GM12874 (cell line): Measurements from ENCODE around the gene ZAR1L.

Experiments
- TF ChIP-seq, protein P1 (sequence below): IDR thresholded peaks from 2 replicates; pipeline ENCODE4 v1.5.1; 2011; ENCODE audit warnings: low read depth, mild to moderate bottlenecking, control low read depth, low read length, moderate library complexity; ENCODE audit not compliant: insufficient read depth

Gene ZAR1L

DNA sequence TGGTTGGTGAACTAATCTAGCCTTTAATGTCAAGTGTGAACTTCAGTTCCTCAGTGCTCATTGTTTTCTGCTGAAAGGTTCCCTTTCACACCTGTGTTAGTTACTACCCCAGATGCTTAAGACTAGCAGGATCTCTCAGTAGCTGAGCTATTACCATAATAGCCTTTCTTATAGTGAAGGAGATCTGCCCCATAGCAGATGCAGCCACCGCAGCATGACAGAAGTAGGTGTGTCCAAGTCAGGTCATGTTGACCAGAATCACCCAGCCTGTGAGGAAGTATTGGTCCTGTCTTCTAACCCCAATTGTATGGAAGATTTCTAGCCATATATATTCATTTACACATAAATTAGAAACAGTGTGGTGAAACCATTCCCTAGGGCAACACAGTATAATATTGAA, 37.3 kb downstream of the ZAR1L start:
- TF ChIP-seq, protein P1, sequence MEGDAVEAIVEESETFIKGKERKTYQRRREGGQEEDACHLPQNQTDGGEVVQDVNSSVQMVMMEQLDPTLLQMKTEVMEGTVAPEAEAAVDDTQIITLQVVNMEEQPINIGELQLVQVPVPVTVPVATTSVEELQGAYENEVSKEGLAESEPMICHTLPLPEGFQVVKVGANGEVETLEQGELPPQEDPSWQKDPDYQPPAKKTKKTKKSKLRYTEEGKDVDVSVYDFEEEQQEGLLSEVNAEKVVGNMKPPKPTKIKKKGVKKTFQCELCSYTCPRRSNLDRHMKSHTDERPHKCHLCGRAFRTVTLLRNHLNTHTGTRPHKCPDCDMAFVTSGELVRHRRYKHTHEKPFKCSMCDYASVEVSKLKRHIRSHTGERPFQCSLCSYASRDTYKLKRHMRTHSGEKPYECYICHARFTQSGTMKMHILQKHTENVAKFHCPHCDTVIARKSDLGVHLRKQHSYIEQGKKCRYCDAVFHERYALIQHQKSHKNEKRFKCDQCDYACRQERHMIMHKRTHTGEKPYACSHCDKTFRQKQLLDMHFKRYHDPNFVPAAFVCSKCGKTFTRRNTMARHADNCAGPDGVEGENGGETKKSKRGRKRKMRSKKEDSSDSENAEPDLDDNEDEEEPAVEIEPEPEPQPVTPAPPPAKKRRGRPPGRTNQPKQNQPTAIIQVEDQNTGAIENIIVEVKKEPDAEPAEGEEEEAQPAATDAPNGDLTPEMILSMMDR, result no peak

DNA sequence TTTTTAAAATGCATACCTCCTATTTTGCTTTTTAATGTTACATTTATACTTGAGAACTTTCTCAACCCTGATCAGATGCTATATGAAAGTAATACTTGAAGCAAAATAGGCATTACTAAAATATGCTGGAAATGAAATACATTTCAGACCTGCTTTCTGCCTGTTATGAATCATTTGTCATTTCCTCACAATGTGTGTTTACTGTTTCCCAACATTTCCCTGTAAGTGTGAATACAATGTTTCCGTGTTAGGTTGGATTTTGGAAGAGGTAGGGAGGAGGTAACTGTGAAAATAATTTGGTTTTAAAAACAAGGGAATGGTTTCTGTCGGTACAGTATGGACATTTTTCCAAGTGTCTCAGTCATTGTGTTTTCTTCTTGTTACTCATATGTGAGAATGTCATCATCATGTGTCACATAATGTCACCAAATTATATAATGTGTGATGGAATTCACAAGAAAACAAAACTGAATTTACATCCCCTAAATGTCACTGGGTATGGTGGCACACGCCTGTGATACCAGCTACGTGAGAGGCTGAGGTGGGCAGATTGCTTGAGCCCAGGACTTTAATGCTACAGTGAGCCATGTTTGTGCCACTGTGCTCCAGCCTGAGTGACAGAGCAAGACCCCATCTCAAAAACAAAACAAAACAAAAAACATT, 43.0 kb downstream of the ZAR1L start:
- TF ChIP-seq, protein P1, result no peak

DNA sequence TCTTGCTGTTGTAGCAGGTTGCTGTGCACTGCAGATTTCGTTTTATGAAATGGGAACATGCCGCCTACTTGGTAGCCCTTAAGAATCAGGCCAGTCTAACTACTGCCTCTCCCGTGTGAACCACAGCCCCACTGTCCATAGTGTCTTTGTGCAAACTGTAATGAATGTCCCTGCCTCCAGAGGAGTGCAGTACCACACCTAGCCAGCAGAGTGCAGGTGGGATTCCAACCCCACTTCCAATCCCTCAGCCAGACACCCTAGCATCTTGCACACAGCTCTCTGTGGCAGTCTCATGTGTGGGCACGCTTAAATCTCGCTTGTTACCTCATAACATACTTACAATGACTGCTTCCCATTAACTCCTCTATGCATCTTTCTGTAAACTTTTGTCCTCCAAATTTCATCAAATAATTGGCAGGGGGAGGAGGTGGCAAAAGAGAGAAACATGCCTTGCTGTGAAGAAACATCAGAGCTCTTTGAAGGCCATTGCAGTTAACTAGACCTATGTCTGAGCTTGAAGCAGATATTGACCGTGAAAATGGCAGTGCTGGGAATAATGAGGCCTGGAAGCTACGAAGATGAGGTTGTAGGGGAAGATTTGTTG, 47.2 kb downstream of the ZAR1L start:
- TF ChIP-seq, protein P1, result peak; percentile 87

DNA sequence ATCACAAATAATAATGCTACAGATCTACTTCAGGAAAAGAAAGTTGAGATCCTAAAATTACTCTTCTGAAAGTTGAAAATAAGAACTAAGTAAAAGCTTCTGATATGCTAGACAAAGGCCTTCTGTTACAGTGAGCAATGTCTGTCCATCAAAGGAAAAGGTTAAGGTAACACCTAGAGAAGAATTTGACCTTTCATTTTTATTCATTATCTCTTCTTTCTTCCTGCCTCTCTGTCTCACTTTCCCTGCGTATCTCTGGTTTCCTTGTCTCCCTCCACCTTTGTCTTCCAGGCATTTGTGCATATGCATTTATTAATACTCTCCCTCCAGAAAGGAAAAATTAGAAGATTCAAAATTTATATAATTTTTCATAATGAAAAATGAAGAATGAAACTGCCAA, 49.0 kb downstream of the ZAR1L start:
- TF ChIP-seq, protein P1, result no peak

DNA sequence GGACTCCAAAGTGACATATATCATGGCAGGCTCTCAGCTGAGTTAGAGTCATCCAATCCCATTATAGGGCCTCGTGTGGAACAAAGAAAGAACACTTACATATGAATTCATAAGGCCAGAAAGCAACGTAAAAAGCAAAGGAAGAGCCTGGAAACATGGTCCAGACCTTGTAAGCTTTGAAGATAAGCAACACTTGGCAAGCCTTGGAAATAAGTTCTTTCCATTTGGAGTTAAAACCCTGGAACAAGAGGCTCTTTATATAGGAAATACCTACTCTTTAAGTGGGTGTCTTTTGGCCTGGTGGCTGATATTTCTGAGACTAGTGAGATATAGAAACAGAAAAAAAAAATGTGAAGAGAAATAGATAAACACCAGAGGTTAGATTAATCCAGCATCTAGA, 49.4 kb downstream of the ZAR1L start:
- TF ChIP-seq, protein P1, result no peak

DNA sequence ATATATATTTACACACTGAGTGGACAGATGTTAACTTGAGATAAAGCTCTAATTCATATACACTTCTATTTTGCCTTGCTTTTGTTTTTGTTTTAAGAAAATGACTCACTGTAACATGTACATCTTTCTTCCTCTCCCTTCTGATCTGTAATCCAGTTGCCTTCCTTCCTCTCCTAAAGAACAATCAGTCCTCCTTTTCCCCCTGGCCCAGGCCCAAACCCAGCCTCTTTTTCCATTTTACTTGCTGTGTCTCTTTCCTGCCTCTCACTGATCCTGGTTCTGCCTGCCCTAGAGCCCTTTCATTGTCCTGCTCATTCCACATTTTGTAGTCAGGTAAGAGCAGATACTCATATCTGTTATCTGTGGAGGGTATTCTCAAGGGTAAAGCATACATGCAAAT, 50.8 kb downstream of the ZAR1L start:
- TF ChIP-seq, protein P1, result no peak

DNA sequence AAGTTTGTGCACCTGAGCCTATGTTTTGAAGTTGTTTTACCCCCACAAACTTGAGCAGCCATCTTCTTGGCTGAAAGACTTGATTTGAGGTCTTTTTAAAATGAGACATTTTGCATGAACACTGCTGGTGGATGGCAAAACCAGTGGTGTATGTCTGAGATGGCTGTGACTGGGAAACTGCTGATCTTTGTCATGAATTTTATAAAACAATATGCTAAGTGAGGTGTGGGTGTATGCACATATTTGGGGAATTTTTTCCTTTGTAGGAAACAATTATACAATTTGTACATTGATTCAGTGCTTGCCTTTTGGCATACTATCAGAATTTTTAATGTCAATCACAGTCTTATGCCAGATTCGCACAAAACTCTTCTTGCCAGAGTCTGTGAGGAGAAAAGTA, 52.5 kb downstream of the ZAR1L start:
- TF ChIP-seq, protein P1, result no peak

DNA sequence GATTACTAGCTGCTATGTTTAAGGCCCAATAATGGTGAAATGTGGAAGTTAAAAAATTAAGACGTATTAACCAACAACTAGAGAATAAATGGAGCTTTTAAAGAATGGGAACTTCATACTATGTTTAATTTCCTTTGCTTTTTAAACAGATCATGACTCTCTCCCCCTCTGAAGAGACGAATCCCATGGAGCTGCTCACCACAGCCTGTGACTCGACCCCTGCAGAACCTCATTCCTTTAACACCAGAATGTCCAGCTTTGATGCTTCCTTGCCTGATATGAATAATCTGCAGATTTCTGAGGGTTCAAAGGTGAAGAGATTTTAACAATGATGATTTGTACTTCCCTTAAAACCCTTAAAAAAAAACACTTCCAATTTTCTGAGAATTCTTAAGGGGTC, 53.0 kb downstream of the ZAR1L start:
- TF ChIP-seq, protein P1, result no peak
